Gastrocnemius medialis (tissue), 4 donors: ENCODE measurements around the gene CACNA1H.

Experiments
- POLR2A ChIP-seq, 2 donors: fragments of 450-650 bp; IDR thresholded peaks; one replicate each; pipeline ENCODE4 v1.6.1; 2017; ENCODE audit warnings: antibody characterized with exemption in 2 of 2, mild to moderate bottlenecking in 2 of 2, moderate library complexity in 2 of 2
- TF ChIP-seq, protein P1 (sequence below), 5 experiments: fragments of 450-650 bp in 3 of 5; fragments of 200-600 bp in 2 of 5; sonication (generic) in 2 of 5; IDR thresholded peaks in 4 of 5; conservative IDR thresholded peaks in 1 of 5; 1 replicate in 4 of 5; 2 replicates in 1 of 5; pipeline ENCODE4 v1.5.1; 2016 to 2019; ENCODE audit warnings: antibody characterized with exemption in 5 of 5, mild to moderate bottlenecking in 3 of 5, moderate library complexity in 3 of 5

GRCh38 chr16:1126044-1126443, 26.9 kb upstream of the CACNA1H start:
- TF ChIP-seq, protein P1, sequence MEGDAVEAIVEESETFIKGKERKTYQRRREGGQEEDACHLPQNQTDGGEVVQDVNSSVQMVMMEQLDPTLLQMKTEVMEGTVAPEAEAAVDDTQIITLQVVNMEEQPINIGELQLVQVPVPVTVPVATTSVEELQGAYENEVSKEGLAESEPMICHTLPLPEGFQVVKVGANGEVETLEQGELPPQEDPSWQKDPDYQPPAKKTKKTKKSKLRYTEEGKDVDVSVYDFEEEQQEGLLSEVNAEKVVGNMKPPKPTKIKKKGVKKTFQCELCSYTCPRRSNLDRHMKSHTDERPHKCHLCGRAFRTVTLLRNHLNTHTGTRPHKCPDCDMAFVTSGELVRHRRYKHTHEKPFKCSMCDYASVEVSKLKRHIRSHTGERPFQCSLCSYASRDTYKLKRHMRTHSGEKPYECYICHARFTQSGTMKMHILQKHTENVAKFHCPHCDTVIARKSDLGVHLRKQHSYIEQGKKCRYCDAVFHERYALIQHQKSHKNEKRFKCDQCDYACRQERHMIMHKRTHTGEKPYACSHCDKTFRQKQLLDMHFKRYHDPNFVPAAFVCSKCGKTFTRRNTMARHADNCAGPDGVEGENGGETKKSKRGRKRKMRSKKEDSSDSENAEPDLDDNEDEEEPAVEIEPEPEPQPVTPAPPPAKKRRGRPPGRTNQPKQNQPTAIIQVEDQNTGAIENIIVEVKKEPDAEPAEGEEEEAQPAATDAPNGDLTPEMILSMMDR (IDR thresholded peaks at IDR 0.05 in 4 of 5, conservative IDR thresholded peaks at IDR 0.05 in 1 of 5): no peak
- TF ChIP-seq POLR2A (IDR thresholded peaks at IDR 0.05): no peak
